NCI-H748 (cell line): Measurements from ENCODE around the gene KCNQ2.

Experiments
- DNase-seq: peaks from one replicate; lab custom pipeline; 2025; ENCODE audit not compliant: unreplicated experiment; lab: John Stamatoyannopoulos, UW

Gene KCNQ2

GRCh38 chr20:63501818-63502670 lies 29.6 kb upstream of the KCNQ2 start:
- DNase-seq: peak; percentile 74

- DNase-seq: no peak
Measured at GRCh38 chr20:63500902-63501817, 28.7 kb upstream of the KCNQ2 start.

GRCh38 chr20:63500151-63500901 lies 27.9 kb upstream of the KCNQ2 start:
- no peak for DNase-seq

- peak; percentile 57 for DNase-seq
Measured at GRCh38 chr20:63499338-63499969, 27.0 kb upstream of the KCNQ2 start.

GRCh38 chr20:63498960-63499337 lies 26.5 kb upstream of the KCNQ2 start, which contains the start of gene EEF1A2:
TSS of gene EEF1A2 (minus strand) at chr20:63499083. CDS start at chr20:63497763, 1,320 bp downstream.
- peak; percentile 63 for DNase-seq

- DNase-seq: peak; percentile 42
Measured at GRCh38 chr20:63497946-63498935, 25.8 kb upstream of the KCNQ2 start.

- no peak for DNase-seq
Measured at GRCh38 chr20:63497138-63497945, 24.9 kb upstream of the KCNQ2 start.

- no peak for DNase-seq
Measured at GRCh38 chr20:63496596-63497120, 24.2 kb upstream of the KCNQ2 start.

GRCh38 chr20:63495741-63496595 lies 23.5 kb upstream of the KCNQ2 start:
- peak; percentile 43 for DNase-seq

- no peak for DNase-seq
Measured at GRCh38 chr20:63495167-63495720, 22.8 kb upstream of the KCNQ2 start.

- DNase-seq: no peak
Measured at GRCh38 chr20:63494420-63495166, 22.1 kb upstream of the KCNQ2 start.

GRCh38 chr20:63494084-63494419 lies 21.6 kb upstream of the KCNQ2 start:
- DNase-seq: no peak

GRCh38 chr20:63493563-63494020 lies 21.1 kb upstream of the KCNQ2 start:
- DNase-seq: no peak

- no peak for DNase-seq
Measured at GRCh38 chr20:63492982-63493381, 20.5 kb upstream of the KCNQ2 start.

GRCh38 chr20:63492518-63492917 lies 20.1 kb upstream of the KCNQ2 start:
- DNase-seq: no peak

- no peak for DNase-seq
Measured at GRCh38 chr20:63491635-63492230, 19.3 kb upstream of the KCNQ2 start.
